GM19467 (cell line): ENCODE results near the gene LMAN2.
"Not testable (repeated sequence)": the region's sequence is repeated elsewhere in the genome, so short reads cannot be mapped to it uniquely, and the experiment has no call there.

Experiments
- ATAC-seq: cut with Tn5 transposase; IDR thresholded peaks from one replicate; pipeline ENCODE4 v1.9.1; 2021; ENCODE audit warnings: mild to moderate bottlenecking, moderate library complexity; ENCODE audit not compliant: unreplicated experiment

Gene LMAN2

GRCh38 chr5:177307544-177308363, 43.7 kb downstream of the LMAN2 start:
- no peak for ATAC-seq

DNA sequence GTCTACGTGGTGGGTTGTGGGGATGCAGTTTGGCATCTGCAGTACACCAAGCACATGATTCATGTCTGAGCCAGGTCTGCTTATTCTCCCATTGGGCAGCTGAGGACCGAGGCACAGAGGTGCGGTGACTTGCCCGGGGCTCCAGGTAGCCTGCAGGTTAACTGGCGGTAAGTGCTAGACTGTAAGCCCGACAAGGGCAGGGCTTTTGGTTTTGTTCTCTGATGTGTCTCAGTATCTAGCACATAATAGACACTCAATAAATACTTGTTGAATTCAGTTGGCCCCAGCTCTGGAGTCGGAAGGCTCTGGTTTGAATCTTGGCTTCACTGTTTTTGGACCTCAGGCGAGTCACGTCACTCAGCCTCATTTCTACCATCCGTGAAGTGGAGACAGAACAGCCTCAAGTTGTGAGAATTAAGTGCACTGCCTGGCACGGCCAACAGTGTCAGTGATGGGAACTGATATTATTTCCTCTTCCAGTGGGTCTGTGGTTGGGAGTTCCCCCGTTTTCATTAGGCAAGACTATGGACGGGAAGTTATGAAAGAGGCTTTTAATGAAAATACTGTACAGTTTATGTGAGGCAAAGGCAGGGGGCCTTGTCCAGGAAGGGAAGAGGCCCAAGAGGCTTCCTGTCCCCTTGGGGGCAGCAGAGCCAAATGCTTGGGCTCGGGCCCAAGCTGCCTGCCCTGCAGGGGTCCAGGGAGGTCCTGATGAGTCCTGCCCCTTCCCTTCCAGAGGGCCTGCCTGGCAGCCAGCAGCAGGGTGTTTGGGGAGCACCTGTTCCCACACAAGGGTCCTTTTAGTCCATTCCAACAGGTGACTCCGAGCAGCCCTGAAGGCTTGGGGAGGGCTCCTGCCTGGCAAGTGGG, 44.6 kb downstream of the LMAN2 start:
- no peak for ATAC-seq

- not testable (repeated sequence) for ATAC-seq
Measured at GRCh38 chr5:177306103-177306640, 45.3 kb downstream of the LMAN2 start.

- no peak for ATAC-seq
Measured at GRCh38 chr5:177304392-177305119, 46.9 kb downstream of the LMAN2 start.

- no peak for ATAC-seq
Measured at GRCh38 chr5:177303925-177304391, 47.5 kb downstream of the LMAN2 start.

- ATAC-seq = peak; percentile 45
Measured at GRCh38 chr5:177303121-177303924, 48.1 kb downstream of the LMAN2 start, which contains the start of the genes PRELID1 and RAB24. TSS of gene PRELID1 (plus strand) at chr5:177303799. CDS start at chr5:177303986, 187 bp downstream. TSS of gene RAB24 (minus strand) at chr5:177303719. CDS start at chr5:177303288, 431 bp downstream.

- no peak for ATAC-seq
Measured at GRCh38 chr5:177302354-177303110, 48.9 kb downstream of the LMAN2 start.

DNA sequence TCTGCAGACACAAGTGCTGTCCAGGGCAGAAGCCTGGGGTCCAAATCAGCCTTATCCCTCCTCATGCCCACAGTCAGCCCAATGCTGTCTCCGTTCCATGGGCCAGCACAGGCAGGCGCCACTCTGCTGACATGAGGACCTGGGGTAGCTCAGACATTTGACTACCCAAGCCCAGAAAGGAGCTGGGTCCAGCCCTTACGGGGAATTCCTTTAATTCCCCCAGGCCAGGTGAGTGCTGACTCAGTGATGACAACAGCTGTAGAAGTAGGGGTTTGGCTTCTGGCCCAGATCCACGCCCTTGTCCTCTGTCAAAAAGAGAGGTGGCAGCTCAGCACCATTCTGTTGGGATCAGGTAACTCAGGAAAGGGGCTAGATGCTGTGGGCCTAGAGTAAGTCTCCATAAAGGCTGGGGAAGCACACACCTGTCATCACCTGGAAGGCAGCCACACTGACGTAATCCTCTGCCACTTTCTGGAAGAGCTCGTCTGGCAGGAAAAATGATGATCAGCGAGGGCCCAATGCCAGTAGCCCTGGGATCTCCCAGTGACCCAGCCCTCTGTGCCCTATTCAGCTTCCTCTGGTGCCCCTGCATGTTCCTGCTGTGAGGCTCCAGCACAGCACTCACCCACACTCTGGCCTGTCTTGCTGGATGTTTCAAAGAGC, 49.8 kb downstream of the LMAN2 start:
- no peak for ATAC-seq

DNA sequence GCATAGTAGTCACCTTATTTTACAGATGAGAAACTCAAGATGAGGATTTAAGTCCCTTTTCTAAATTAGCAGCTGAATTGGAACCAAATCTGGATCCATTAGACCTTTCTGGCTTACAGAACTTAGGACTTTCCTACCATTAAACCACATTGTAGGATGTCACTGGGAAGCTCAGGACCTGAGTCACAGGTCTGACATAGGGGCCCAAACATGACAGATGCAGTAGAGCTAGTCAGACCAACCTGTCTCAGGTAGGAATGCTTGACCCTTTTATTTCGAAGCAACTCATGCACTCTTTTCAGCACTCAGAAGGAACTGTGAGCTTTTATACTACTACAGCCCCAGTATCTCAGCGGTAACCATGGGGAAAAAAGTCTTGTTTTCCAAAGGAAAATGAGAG, 50.5 kb downstream of the LMAN2 start:
- ATAC-seq = no peak

DNA sequence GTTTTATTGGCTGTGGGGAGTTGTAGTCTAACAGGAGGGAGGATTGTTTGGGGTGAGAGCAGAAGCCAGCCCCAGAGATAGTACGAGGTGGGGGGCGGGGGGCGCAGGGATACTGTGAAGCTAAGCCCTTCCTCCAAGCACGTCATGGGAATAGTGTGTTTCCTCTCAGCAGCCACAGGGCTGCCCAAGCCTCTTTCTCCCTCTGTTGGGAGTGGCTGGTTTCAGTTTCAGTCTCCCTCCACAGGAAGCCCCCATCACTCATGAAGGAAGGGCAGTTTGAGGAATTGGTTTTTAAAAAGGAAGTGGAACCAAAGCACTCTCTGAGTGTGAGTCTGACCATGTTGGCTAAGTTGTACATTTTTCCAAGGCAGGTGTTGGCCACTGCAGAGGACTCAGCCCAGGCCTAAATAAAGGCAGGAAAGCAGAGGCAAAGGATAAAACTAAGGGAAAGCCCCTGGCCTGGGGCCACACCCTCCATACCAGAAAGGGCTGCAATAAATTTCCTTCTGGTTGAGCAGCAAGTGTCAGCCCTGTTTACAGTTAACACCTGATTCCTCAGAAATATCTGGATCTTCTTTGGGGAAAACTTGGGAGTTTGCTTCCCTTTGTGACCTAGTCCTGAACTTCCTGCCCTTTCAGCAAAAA, 51.1 kb downstream of the LMAN2 start:
- ATAC-seq = peak; percentile 39

- no peak for ATAC-seq
Measured at GRCh38 chr5:177299697-177300096, 51.8 kb downstream of the LMAN2 start.

DNA sequence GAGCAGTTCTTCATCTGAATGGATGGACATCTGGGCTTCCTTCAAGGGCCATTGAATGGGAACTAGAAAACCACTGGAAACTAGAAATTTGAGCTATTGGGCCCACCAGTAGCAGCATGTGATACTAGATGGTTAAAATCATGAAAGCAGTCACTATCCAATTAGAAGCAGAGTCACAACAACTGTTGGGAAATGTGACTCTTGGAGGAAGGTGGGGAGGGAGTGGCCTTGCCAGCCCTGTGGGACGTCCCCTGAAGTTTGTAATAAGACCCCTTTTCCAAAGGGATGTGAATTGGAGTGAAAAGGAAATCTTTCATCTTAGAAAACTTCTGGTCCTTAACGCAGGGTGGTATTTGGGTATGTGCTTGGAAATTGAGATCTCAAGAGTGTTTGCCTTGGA, 53.5 kb downstream of the LMAN2 start:
- no peak for ATAC-seq

DNA sequence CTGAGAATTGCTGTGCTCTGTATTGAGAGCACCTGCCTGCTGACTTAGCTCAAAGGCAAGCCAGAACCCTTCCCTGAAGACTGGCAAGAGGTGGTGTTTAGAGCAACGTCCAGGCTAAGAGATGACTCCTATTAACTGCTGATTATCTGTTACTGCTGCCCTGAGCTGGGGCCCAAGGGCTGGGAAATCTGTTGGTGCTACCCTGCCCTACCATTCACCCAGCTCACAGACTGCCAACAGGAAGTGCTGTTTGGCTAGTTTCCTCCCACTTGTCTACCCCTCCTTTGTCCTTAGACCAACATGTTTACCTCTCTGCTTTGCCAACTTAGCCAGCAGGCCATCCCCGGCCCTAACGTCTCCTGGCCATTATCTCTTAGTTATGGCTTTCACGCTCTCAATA, 54.9 kb downstream of the LMAN2 start:
- ATAC-seq = no peak

DNA sequence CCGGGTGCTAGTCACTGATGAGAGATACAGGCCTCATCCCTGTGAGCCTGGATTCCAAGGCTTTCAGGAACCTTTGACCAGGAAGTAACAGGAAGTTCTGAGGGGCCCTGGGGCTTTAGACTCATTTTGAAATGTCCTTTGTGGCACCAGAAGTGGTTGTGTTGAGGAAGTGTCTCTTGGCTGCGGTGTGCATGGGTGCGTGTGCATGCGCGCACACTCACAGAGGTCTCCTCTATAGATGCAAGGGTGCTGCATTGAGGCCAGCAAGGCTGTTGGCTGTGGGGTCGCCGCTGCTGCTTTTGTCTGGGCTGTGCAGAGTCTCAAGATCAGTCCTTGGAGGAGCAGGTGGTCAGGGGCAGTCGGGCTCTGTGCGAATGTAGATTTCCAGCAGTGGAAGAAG, 55.5 kb downstream of the LMAN2 start:
- ATAC-seq = no peak

DNA sequence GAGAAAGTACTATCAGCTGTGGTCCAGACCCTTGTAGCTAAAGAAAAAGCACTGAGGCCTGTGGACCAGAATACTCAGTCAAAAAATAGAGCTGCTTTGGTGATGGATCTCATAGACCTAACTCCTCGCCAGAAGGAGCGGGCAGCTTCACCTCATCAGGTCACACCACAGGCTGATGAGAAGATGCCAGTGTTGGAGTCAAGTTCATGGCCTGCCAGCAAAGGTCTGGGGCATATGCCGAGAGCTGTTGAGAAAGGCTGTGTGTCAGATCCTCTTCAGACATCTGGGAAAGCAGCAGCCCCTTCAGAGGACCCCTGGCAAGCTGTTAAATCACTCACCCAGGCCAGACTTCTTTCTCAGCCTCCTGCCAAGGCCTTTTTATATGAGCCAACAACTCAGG, 56.8 kb downstream of the LMAN2 start:
- no peak for ATAC-seq

DNA sequence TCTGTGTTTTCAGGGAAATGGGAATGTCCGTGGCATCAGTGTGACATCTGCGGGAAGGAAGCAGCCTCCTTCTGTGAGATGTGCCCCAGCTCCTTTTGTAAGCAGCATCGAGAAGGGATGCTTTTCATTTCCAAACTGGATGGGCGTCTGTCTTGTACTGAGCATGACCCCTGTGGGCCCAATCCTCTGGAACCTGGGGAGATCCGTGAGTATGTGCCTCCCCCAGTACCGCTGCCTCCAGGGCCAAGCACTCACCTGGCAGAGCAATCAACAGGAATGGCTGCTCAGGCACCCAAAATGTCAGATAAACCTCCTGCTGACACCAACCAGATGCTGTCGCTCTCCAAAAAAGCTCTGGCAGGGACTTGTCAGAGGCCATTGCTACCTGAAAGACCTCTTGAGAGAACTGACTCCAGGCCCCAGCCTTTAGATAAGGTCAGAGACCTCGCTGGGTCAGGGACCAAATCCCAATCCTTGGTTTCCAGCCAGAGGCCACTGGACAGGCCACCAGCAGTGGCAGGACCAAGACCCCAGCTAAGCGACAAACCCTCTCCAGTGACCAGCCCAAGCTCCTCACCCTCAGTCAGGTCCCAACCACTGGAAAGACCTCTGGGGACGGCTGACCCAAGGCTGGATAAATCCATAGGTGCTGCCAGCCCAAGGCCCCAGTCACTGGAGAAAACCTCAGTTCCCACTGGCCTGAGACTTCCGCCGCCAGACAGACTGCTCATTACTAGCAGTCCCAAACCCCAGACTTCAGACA, 57.5 kb downstream of the LMAN2 start:
- no peak for ATAC-seq

DNA sequence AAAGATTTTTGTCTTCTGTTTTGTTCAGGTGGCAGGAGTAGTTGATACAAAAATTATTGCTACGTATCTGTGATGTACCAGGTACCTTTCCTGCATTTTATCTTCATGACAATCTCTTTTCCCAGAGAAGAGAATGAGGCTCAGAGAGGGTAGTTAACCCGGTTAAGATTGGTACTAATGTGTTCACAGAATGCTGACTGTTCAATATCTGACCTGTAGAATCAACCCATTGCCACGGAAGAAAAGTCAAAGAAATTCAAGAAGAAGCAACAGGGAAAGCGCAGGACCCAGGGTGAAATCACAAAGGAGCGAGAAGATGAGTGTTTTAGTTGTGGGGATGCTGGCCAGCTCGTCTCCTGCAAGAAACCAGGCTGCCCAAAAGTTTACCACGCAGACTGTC, 59.7 kb downstream of the LMAN2 start:
- no peak for ATAC-seq
